ENCODE results near the gene LHPP. TPM values are rescaled to one million over a fixed set of nuclear protein-coding genes. Genes with fewer than 3 reads are reported as not detected.

LHPP gene
- total and polyA plus RNA-seq, 11 donors, result 5.6 to 23.5 (median 13.2) TPM

DNA sequence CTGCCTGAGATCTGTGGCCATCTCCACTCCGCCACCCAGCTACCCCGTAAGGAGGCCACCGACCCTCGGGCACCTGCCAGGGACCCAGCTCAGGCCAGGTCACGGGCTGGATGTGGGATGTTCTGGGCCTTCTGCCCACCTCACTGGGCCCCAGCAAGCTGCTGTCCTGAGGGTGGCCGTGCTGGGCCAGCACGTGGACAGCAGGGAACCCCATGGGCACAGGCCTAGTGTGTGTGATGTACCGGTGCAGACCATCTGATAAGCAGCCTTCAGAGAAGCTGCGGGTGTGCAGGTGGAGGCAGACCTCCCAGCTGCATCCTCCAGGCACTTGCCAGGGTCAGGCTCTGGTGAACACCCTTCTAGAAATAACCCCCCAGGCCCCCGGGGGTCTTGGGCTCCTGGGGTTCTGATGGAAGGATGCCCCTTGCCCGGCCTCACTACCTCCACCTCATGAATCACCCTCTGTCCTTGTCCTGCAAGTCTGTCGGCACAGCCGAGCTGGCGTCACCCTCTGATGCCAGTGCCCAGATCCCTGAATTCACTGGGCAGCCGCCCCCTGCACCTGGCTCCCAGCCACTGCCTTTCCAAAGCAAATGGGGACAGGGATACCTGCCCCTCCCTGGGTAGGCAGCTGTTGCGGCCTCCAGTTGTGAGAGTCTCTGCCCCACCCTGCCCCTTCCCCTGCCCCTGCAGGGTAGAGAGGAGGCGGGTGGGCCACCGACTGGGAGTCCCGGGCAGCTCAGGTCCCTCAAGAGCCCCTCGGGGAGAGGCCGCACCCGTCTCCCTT lies 142.8 kb downstream of the LHPP start:
- Histone ChIP-seq H3K9me3 (no peaks in the 10 kb centered on the region), H3K36me3 (no peaks in the 10 kb centered on the region), H3K4me3 (no peak overlapping the region), H3K27ac (no peak overlapping the region), H3K27me3 (no peaks in the 10 kb centered on the region), H3K4me1 (no peaks in the 10 kb centered on the region)
- WGBS, 4 donors, result 75 to 91% (median 89%) methylated on average over 17 to 22 of the region's 22 CpGs
- no peak for TF ChIP-seq POLR2A (IDR thresholded peaks at IDR 0.05)
- TF ChIP-seq, protein P1, sequence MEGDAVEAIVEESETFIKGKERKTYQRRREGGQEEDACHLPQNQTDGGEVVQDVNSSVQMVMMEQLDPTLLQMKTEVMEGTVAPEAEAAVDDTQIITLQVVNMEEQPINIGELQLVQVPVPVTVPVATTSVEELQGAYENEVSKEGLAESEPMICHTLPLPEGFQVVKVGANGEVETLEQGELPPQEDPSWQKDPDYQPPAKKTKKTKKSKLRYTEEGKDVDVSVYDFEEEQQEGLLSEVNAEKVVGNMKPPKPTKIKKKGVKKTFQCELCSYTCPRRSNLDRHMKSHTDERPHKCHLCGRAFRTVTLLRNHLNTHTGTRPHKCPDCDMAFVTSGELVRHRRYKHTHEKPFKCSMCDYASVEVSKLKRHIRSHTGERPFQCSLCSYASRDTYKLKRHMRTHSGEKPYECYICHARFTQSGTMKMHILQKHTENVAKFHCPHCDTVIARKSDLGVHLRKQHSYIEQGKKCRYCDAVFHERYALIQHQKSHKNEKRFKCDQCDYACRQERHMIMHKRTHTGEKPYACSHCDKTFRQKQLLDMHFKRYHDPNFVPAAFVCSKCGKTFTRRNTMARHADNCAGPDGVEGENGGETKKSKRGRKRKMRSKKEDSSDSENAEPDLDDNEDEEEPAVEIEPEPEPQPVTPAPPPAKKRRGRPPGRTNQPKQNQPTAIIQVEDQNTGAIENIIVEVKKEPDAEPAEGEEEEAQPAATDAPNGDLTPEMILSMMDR (IDR thresholded peaks at IDR 0.05), result no peak
- DNase-seq (peak in 3 of 5 donors; percentile 21 to 54 (median 25)), ATAC-seq (no peak)
- intact Hi-C loops (cut with DNase I), result no loop called here

DNA sequence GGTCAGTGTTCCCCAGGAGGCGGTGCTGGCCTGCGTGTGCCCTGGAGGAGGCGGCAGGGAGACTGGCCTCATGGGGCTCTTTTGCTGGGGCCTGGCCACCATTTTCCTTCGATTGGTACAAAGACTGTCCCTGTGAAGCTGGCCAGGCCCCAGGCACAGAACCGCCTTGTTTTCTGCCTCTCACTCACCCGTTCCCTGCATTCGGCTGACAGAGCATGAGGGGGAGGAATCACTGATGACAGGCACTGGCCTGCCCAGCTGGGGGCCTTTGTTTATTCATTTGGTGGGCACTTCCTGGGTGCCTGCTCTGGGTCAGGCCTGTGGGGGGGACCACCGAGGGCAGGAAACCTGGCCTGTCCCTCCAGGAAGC lies 143.4 kb downstream of the LHPP start:
- Histone ChIP-seq H3K36me3 (no peaks in the 10 kb centered on the region), H3K4me1 (peaks cover 0 to 5% (median 0%) of the 10 kb centered on the region in 12 donors), H3K9me3 (no peaks in the 10 kb centered on the region), H3K27ac (no peak overlapping the region), H3K27me3 (no peaks in the 10 kb centered on the region), H3K4me3 (no peak overlapping the region)
- TF ChIP-seq, protein P1 (IDR thresholded peaks at IDR 0.05), result no peak
- TF ChIP-seq POLR2A (IDR thresholded peaks at IDR 0.05), result no peak
- DNase-seq (peak in 2 of 5 donors; percentile 10 to 45), ATAC-seq (no peak)
- intact Hi-C loops (cut with DNase I), result no loop called here
- WGBS, 4 donors, result 79 to 84% (median 80%) methylated on average over 7 to 8 of the region's 8 CpGs

DNA sequence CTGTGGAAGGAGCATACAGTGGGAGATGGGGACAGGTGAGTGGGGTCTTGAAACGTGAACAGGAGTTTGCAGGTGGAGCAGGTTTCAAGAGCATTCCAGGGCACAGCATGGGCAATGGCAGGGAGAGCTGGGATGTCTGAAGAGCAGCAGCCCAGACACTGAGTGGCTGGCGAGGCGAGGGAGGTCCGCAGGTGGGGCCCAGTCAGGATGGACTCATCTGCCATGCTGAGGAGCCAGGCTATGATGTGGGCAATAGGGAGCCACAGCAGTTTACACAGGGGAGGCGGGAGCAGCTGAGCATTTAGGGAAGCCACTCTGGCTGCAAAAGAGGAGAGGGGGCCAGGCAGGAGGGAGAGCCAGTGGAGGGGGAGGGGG lies 143.8 kb downstream of the LHPP start:
- DNase-seq, result peak in 1 of 5 donors; percentile 10
- no peak overlapping the region for H3K4me3 ChIP-seq
- WGBS, 4 donors, result 93 to 100% (median 96%) methylated on average over 5 of the region's 5 CpGs
- H3K4me1 ChIP-seq, result peaks cover 0 to 5% (median 0%) of the 10 kb centered on the region in 12 donors
- no peaks in the 10 kb centered on the region for H3K9me3 ChIP-seq
- ATAC-seq, result no peak
- H3K27me3 ChIP-seq, result no peaks in the 10 kb centered on the region
- no peak overlapping the region for H3K27ac ChIP-seq
- TF ChIP-seq POLR2A (IDR thresholded peaks at IDR 0.05), result no peak
- TF ChIP-seq, protein P1 (IDR thresholded peaks at IDR 0.05), result no peak
- no peaks in the 10 kb centered on the region for H3K36me3 ChIP-seq
- intact Hi-C loops (cut with DNase I), result no loop called here

DNA sequence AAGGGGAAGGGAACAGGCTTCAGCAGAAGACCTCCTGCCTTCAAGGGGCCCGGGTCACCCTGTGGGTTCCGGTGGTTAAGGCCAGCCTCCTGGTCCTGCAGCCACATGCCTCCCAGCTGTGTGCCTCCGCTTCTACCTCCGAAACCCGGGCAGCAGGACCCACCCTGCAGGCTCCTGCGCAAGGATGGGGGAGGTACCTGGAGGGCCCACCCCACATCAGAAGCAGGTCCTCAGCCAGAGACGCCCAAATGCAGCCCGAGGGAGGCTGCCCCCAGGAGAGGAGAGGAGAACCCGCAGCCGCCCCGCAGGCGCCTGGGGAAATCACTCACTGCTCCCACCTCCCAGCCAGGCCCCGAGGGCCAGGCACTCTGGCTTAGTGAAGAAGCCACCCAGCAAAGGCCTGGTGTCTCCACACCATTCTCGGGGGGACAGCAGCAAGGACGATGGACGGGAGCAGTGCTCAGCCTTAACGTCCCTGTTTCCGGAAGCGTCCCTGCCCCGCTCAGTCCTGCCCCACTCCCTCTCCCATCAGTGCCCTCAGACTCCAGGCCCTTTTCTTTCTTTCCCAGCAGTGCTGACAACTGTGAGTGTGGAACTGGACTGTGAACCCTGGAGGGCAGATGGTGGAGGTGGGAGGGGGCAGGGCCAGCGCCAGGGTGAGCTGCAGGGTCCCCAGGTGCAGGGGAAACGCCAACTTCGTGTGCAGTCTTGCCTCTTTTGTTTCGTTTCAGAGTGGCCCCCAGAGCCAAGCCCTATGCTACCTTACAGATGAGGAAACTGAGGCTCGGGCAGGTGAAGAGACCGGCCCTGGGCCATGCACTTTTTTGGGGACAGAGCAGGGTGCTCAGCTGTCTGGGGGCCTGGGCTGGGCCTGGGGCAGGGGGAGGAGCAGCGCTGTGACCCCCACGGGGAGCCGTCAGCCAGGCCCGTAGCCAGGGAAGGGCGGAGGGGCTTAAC lies 144.5 kb downstream of the LHPP start:
- TF ChIP-seq POLR2A (IDR thresholded peaks at IDR 0.05), result no peak
- H3K9me3 ChIP-seq, result no peaks in the 10 kb centered on the region
- no peak overlapping the region for H3K4me3 ChIP-seq
- ATAC-seq (no peak), DNase-seq (peak in 1 of 5 donors; percentile 56)
- WGBS, 4 donors, result 81 to 85% (median 84%) methylated on average over 21 to 31 of the region's 31 CpGs
- no peaks in the 10 kb centered on the region for H3K27me3 ChIP-seq
- intact Hi-C loops (cut with DNase I), result no loop called here
- H3K27ac ChIP-seq, result no peak overlapping the region
- H3K36me3 ChIP-seq, result no peaks in the 10 kb centered on the region
- peaks cover 0 to 5% (median 0%) of the 10 kb centered on the region in 12 donors for H3K4me1 ChIP-seq

All from heart left ventricle (tissue), 16 donors.